Inflammatory macrophage treated with lipopolysaccharide for 1 hour (primary cell): ENCODE data around the gene STIM2.
"Not testable (repeated sequence)": the region's sequence is repeated elsewhere in the genome, so short reads cannot be mapped to it uniquely, and the experiment has no call there.

Experiments
- DNase-seq, 2 donors: peaks; one replicate each; pipeline ENCODE4 v3.0.0-alpha.2; 2020 to 2022

Gene STIM2

GRCh38 chr4:27005905-27006590, 145.4 kb downstream of the STIM2 start:
- no peak for DNase-seq

- DNase-seq: no peak
These were observed 146.0 kb downstream of the STIM2 start for GRCh38 chr4:27006646-27007045.

GRCh38 chr4:27007507-27007906, 146.9 kb downstream of the STIM2 start:
- DNase-seq: no peak

GRCh38 chr4:27008679-27009078, 148.0 kb downstream of the STIM2 start:
- DNase-seq: no peak

GRCh38 chr4:27009539-27009938, 148.9 kb downstream of the STIM2 start:
- DNase-seq: no peak

- peak; percentile 48 to 74 for DNase-seq
These were observed 149.8 kb downstream of the STIM2 start for GRCh38 chr4:27010334-27010940.

GRCh38 chr4:27011401-27011800, 150.8 kb downstream of the STIM2 start:
- no peak for DNase-seq

GRCh38 chr4:27013012-27013411, 152.4 kb downstream of the STIM2 start:
- DNase-seq: no peak

GRCh38 chr4:27016551-27016950, 155.9 kb downstream of the STIM2 start:
- DNase-seq: no peak

- no peak for DNase-seq
These were observed 157.0 kb downstream of the STIM2 start for GRCh38 chr4:27017623-27018022.

GRCh38 chr4:27018076-27018475, 157.4 kb downstream of the STIM2 start:
- no peak for DNase-seq

GRCh38 chr4:27018910-27019309, 158.3 kb downstream of the STIM2 start:
- DNase-seq: no peak

- no peak for DNase-seq
These were observed 159.1 kb downstream of the STIM2 start for GRCh38 chr4:27019766-27020165.

- no peak for DNase-seq
These were observed 159.6 kb downstream of the STIM2 start for GRCh38 chr4:27020203-27020602.

GRCh38 chr4:27020603-27021002, 160.0 kb downstream of the STIM2 start:
- DNase-seq: no peak

GRCh38 chr4:27022963-27023362, 162.3 kb downstream of the STIM2 start:
- no peak for DNase-seq

- DNase-seq: no peak
These were observed 162.7 kb downstream of the STIM2 start for GRCh38 chr4:27023366-27023765.

- DNase-seq: no peak
These were observed 164.2 kb downstream of the STIM2 start for GRCh38 chr4:27024805-27025204.

GRCh38 chr4:27027428-27027827, 166.8 kb downstream of the STIM2 start:
- no peak for DNase-seq

GRCh38 chr4:27035127-27035526, 174.5 kb downstream of the STIM2 start:
- DNase-seq: not testable (repeated sequence)

- DNase-seq: peak in 1 of 2 donors; percentile 30
These were observed 179.7 kb downstream of the STIM2 start for GRCh38 chr4:27040356-27040755.

GRCh38 chr4:27042411-27042810, 181.8 kb downstream of the STIM2 start:
- no peak for DNase-seq

GRCh38 chr4:27043200-27043599, 182.6 kb downstream of the STIM2 start:
- DNase-seq: no peak

- no peak for DNase-seq
These were observed 186.2 kb downstream of the STIM2 start for GRCh38 chr4:27046851-27047250.
